ENCODE data around the gene RPL37. TPM values are rescaled to one million over a fixed set of nuclear protein-coding genes. Genes with fewer than 3 reads are reported as not detected.
"Not testable (repeated sequence)": the region's sequence is repeated elsewhere in the genome, so short reads cannot be mapped to it uniquely, and the experiment has no call there.

Gene RPL37
- total RNA-seq, 1 donor from 2014 or later = 820 TPM

DNA sequence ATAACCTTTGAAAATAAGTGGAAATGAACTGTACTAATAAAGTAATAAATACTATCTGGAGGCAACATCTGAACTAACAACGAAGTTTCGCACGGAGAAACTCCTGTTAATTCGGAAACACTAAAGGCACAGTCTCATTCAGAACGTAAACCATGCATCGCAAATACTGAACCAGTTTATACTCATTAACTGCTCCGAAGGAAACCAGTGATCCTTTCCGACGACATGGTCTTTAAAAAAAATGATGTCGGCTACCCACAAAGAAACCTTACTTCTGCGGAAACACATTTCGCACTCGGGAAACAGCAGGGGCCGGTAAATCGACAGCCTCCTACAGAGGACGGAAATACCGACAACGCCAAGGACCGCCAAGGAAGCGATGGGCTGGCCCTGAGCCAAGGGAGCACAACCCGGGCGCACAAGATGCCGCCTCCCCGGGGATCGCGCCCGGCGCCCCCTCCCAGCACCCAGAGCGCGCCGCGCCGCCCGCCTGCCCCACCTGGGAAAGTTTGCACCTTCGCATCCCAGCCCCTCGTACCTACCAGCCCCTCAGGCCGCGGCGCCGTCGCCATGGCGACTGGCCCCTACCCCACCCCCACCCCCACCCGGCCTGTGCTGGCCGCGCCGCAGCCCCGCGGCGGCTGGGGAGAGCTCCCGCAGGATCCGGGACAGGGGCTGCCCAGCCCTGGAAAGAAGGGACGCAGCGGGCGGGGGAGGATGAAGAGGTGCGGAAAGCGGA, 37.6 kb downstream of the RPL37 start:
- DNase-seq (ENCODE audit: low spot score) = peak; percentile 74

DNA sequence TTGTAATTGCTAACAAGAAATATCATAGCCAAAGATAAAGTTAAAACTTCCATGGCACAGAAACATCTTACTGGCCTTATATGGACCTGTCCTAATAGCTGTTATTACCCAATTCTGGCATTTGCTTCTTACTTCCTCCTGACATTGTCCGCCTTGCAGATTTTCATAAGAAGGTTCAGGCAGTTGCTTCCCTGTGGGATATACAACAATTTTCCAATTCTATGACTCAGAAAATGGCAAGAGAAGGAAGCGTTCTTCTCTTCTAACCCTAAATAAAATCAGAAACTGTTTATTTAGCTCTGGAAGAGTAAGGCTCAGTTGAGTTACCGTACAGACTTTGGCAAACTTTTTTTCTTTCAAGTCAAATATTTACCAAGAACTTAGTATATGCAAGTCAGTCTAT, 38.5 kb downstream of the RPL37 start:
- DNase-seq (ENCODE audit: low spot score) = no peak

DNA sequence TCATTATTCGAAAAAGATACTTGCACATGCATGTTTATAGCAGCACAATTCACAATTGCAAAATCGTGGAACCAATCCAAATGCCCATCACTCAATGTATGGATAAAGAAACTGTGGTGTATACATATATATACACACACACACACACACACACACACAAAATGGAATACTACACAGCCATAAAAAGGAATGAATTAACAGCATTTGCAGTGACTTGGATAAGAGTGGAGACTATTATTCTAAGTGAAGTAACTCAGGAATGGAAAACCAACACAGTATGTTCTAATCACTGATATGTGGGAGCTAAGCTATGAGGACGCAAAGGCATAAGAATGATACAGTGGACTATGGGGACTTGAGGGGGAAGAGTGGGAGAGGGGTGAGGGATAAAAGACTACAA, 40.1 kb downstream of the RPL37 start:
- not testable (repeated sequence) for DNase-seq (ENCODE audit: low spot score)

DNA sequence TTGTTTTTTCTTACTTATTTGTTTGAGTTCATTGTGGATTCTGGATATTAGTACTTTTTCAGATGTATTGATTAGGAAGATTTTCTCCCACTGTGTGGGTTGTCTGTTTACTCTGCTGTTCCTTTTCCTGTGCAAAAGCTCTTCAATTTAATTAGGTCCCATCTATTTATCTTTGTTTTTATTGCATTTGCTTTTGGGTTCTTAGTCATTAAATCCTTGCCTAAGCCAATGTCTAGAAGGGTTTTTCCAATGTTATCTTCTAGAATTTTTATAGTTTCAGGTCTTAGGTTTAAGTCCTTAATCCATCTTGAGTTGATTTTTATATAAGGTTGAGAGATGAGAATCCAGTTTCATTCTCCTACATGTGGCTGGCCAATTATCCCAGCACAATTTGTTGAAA, 40.7 kb downstream of the RPL37 start:
- not testable (repeated sequence) for DNase-seq (ENCODE audit: low spot score)

DNA sequence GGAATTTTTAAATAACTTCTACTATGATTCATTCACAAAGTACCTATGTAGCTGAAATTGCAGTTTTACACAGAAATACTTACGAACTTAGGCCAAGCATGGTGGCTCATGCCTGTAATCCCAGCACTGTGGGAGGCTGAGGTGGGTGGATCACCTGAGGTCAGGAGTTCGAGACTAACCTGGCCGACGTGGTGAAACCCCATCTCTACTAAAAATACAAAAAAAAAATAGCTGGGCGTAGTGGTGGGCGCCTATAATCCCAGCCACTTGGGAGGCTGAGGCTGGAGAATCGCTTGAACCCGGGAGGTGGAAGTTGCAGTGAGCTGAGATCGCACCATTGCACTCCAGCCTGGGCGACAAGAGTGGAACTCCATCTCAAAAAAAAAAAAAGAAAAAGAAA, 42.3 kb downstream of the RPL37 start:
- DNase-seq (ENCODE audit: low spot score) = not testable (repeated sequence)

DNA sequence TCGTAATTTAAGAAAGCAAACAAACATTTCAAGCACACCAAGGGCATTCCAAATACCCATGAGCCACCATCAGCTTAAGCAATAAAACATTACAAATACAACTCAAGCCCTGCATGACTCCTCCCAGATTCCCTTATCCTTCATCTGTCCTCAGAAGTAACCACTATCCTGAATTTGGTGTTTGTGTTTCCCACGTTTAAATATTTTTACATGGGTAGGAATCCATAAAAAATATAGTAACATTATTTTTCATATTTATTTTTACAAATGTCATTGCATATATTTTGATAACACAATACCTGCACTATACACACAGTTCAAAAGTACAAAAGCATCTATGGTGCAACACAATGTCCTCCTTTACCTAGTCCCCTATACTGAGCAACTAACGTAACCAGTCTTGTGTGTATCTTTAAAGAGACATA, 43.3 kb downstream of the RPL37 start:
- no peak for DNase-seq (ENCODE audit: low spot score)

DNA sequence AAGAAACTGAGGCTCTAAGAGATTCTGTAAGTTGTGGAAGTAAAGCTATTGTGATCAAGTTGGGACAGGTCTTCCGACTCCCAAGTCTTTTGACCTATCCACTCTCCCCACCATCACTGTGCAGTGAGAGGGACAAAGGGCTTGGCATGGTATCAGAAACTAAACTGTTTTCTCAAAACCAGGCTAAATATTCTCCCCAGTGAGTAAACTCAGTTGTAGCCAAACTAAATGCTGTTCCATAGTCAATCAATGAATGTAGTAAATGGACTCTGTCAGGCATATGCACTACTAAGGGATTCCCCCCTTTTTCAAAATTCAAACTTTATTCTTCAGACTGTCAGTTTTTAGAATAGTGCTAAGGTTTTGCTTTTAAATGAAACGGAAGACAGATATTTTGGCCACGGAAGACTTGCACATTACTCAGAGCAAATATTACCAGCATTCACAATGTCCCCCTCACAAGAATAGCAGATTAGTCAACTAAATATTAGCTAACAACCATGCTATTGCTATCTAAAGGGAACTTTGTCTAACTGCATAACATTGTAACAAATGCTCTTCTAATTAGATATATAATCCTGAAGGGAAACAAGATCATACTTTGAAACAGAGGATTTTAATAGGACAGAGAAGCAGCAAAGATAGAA, 44.0 kb downstream of the RPL37 start:
- DNase-seq (ENCODE audit: low spot score) = no peak

DNA sequence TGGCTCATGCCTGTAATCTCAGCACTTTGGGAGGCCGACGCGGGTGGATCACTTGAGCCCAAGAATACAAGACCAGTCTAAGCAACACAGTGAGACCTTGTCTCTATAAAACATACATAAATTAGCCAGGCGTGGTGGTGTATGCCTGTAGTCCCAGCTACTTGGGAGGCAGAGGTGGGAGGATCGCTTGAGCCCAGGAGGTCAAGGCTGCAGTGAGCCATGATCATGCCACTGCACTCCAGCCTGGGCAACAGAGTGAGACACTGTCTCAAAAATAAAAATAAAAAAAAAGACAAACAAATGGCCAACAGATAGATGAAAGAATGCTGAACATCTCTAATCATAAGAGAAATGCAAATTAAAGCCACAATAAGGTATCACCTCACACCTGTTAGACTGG, 46.1 kb downstream of the RPL37 start:
- DNase-seq (ENCODE audit: low spot score) = not testable (repeated sequence)

DNA sequence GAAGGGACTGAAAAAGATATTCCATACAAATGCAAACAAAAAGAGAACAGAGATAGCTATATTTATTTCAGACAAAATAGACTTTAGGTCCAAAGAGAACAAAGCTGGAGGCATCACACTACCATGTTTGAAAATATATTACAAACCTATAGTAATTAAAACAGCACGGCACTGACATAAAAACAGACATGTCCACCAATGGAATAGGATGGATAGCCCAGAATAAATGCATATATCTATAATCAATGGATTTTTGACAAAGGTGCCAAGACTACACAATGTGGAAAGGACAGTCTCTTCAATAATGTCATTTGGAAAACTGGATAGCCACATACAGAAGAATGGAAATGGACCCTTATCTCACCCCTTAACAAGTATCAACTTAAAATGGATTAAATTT, 47.0 kb downstream of the RPL37 start:
- no peak for DNase-seq (ENCODE audit: low spot score)

DNA sequence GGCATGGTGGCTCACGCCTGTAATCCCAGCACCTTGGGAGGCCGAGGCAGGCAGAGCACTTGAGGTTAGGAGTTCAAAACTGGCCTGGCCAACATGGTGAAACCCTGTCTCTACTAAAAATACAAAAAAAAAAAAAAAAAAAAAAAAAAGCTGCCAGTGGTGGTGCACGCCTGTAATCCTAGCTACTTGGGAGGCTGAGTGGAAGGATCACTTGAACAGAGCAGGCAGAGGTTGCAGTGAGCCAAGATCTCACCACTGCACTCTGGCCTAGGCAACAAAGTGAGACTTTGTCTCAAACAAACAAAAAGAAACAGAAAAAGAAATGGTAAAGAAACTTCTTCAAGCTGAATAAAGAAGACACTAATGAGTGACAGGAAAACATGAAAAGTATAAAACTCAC, 48.4 kb downstream of the RPL37 start:
- not testable (repeated sequence) for DNase-seq (ENCODE audit: low spot score)

DNA sequence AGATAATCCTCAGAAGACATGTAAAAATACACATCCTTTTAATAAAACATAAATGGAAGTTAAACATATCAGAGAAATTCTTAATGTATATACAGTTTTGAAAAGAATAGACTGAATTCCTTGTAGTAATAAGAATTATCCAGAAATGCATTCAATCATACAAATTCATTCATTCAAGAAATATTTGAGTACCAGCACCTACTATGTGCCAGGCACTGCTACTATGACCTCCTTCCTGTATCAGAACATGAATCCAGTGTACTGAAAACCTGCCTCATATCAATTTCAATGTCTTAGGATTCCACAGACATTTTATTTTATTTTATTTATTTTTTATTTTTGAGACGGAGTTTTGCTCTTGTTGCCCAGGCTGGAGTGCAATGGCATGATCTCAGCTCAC, 50.1 kb downstream of the RPL37 start:
- no peak for DNase-seq (ENCODE audit: low spot score)

DNA sequence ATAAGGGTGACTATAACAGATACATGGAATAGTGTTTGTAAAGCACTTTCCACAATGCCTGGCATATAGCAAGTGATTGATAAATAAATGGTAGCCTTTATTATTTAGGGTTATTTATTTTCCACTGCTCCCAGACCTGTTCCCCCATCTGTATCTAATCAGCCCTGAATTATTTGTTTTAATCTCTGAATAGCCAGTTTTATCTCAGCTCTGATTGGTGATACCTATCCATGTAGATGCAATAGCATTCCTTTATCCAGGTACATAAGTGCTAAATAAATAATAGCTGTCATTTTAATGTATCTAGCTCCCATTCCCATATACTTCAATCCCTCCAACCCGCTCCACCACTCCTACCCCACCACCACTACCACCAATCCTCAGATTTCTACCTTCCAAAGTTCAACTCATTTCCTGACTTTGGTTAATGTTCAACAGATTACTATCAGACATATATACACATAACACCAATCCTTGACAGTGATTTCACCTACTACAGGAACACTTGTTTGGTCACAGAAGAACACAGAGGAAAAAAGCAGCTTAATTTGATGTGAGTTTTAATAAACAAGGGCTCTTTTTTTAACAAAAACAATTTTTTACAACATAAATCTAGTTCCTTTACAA, 50.9 kb downstream of the RPL37 start:
- no peak for DNase-seq (ENCODE audit: low spot score)

DNA sequence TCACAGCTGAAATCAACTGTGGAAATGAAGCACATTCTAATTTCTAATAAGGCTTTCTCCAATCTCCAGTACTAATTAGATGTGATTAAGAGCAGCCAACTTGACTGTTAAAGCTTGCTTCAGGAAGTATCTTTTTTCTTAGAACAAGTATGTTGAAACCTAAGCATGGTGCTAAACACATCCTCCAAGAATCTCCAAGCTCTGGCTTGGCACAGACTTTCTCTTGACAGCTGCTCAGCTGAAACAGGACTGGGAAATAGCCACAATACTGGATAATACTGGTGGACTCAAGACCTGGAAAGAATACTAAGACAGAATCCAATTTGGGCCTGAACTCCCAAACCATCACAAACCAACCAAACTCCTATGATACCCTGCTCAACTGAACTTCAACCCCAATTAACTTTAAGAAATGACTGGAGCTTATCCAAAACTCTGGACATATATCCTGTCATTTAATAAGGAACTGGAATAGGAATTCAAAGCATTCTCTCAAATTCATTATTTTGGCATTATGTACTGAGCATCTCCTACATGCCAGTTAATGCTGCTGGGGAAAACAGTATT, 53.1 kb downstream of the RPL37 start:
- DNase-seq (ENCODE audit: low spot score) = peak; percentile 14

DNA sequence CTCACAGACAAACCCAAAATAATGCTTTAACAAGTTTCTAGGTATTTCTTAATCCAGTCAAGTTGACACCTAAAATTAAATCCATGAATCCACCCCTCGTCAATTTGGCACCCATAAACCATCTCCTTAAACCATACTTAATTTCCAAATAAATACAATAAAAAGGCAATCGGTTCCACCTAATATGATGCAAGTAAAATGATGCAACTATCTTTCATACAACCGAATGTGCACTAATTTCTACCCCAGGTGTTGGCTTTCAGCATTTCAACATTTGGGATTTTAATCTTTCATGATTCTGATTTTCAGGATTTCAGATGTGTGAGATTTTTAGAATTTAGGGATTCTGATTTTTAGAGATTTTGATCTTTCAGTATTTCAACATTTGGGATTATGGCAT, 54.2 kb downstream of the RPL37 start:
- DNase-seq (ENCODE audit: low spot score) = no peak

DNA sequence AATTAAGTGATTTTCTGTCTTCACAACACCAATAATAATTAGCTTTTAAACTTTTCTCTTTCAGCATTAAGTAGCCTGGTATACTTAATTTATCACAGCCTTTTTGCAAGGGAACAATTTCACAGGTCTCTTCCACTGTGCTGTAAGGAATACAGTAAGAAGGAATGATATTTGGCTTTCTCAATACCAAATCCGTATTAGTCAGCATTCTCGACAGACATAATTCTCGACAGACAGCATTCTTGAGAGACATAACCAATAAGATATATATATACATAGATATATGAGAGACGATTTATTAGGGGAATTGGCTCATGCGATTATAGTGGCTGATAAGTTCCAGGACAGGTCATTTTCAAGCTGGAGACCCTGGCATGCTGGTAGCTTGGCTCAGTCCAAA, 54.8 kb downstream of the RPL37 start:
- no peak for DNase-seq (ENCODE audit: low spot score)

DNA sequence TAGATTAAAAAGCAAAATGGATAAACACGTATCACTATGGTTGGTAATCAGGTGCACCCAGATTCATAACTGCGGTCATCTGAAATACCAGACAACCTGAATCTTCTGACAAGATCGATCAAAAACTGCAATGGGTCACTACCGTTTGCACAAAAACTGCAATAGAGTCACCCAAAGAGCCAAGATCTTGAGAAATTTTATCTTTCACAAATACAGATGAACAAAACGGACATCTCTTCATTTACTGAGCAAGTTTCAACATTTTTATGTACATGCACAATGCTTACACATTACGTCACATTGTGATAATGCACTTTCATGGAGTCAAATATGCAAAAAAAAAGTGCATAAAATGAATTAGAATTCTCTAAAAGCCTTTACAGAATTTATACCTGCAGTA, 55.5 kb downstream of the RPL37 start:
- no peak for DNase-seq (ENCODE audit: low spot score)

DNA sequence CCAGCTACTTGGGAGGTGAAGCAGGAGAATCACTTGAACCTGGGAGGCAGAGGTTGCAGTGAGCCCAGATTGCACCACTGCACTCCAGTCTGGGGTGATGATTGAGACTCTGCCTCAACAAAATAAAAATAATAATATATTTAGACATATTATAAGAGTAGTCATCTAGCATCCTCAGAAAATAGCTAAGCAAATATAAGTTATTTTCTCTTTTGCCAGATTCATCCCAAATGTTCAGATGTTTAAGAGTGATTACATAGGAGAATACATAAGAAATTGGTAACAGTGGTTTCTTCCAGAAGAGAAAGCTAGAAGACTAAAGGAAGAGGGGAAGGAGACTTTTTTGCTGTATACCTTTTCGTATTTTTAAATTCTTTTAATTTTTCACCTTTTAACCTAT, 56.9 kb downstream of the RPL37 start:
- no peak for DNase-seq (ENCODE audit: low spot score)

DNA sequence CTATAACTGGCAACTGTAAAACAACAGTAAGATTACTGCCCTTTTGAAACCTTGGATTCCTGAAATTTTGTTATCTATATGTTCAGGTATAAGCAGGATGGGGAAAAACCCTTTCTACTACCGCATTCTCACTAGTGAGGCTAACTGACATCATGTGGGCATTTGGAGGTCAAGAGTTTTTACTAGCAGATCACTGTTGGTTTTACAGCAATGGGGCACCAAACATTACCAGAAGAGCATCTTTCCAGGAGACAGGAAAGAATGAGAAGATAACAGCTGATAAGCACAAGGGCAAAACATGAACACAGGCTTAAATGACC, 58.4 kb downstream of the RPL37 start:
- no peak for DNase-seq (ENCODE audit: low spot score)

DNA sequence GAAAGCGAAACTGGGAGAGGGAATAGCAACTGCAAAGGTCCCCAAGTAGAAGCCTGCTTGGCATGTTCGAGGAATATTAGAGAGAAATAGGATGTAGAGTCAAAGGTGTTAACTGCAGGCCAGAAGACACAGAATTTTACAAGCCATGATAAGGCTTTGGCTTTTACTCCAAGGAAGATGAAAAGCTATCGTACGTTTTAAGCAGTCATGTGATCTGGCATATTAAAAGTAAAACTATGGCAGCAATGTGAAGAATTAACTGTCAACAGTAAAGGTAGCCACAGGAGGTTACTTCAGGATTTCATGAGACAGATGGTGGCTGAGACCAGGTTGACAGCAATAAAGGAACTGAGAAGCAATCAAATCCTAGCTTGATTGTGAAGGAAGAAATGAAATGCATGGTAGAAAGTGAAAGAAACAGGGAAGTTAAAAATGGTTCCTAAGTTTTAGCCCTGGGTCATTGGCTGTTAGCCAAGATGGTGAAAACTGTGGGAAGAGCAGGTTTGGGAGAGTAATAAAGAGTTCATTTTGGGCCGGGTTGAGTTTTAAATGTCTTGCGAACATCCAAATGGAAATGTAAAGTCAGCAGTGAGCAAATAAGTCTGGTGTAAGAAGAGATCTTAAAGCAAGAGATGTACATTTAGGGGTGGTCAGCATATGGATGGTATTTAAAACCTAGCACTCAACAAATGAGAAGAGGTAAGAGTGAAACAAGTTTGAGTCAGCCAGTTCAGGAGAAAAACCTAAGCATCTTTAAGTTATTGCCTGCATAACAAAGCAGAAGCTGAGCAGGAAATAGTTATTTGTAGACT, 59.0 kb downstream of the RPL37 start:
- DNase-seq (ENCODE audit: low spot score) = no peak

Data from mucosa of gallbladder (tissue), 1 donor.